Peyer's patch (tissue), 4 donors: ENCODE measurements around the gene CDH4. TPM values are rescaled to one million over a fixed set of nuclear protein-coding genes. Genes with fewer than 3 reads are reported as not detected.

ENCODE experiments used
- DNase-seq, 3 donors: peaks; one replicate each; pipeline ENCODE4 v3.0.0-alpha.2; 2017 to 2019
- H3K27ac ChIP-seq, 4 donors: fragments of 200-600 bp; sonication (generic); one replicate each; pipeline ENCODE4 v1.5.1; 2016 to 2019
- H3K27me3 ChIP-seq, 2 donors: fragments of 200-600 bp; sonication (generic); one replicate each; pipeline ENCODE4 v1.5.1; 2019
- H3K36me3 ChIP-seq, 3 donors: fragments of 200-600 bp; sonication (generic); one replicate each; pipeline ENCODE4 v1.5.1; 2016 to 2019
- H3K4me1 ChIP-seq, 4 donors: fragments of 200-600 bp; sonication (generic); one replicate each; pipeline ENCODE4 v1.5.1; 2016 to 2019
- H3K4me3 ChIP-seq, 4 donors: fragments of 200-600 bp; sonication (generic); 1 replicate in 3 of 4; 2 replicates in 1 of 4; pipeline ENCODE4 v1.5.1; 2016 to 2019; ENCODE audit warnings: mild to moderate bottlenecking in 1 of 4
- H3K9me3 ChIP-seq, 4 donors: fragments of 200-600 bp; sonication (generic); one replicate each; pipeline ENCODE4 v1.5.1; 2016 to 2019; ENCODE audit warnings: mild to moderate bottlenecking in 1 of 4
- POLR2A ChIP-seq, 2 donors: fragments of 450-650 bp; IDR thresholded peaks; one replicate each; pipeline ENCODE4 v1.5.1; 2017; ENCODE audit warnings: antibody characterized with exemption in 2 of 2, mild to moderate bottlenecking in 2 of 2, moderate library complexity in 2 of 2
- total RNA-seq, 4 donors: library from RNA; depleted of rRNA; stranded (reverse); fragments of >200 nt; gene quantifications; one replicate each; pipeline ENCODE4 v1.1.0, GENCODE V29; 2016
- TF ChIP-seq, protein P1 (sequence below), 6 experiments: fragments of 450-650 bp in 4 of 6; fragments of 200-600 bp in 2 of 6; sonication (generic) in 1 of 6; IDR thresholded peaks; one replicate each; pipeline ENCODE4 v1.5.1; 2017 to 2019; ENCODE audit warnings: antibody characterized with exemption in 6 of 6, mild to moderate bottlenecking in 3 of 6, moderate library complexity in 1 of 6

The CDH4 gene
- total RNA-seq, 4 donors from 2014 or later = 0.27 TPM; not detected in 3

DNA sequence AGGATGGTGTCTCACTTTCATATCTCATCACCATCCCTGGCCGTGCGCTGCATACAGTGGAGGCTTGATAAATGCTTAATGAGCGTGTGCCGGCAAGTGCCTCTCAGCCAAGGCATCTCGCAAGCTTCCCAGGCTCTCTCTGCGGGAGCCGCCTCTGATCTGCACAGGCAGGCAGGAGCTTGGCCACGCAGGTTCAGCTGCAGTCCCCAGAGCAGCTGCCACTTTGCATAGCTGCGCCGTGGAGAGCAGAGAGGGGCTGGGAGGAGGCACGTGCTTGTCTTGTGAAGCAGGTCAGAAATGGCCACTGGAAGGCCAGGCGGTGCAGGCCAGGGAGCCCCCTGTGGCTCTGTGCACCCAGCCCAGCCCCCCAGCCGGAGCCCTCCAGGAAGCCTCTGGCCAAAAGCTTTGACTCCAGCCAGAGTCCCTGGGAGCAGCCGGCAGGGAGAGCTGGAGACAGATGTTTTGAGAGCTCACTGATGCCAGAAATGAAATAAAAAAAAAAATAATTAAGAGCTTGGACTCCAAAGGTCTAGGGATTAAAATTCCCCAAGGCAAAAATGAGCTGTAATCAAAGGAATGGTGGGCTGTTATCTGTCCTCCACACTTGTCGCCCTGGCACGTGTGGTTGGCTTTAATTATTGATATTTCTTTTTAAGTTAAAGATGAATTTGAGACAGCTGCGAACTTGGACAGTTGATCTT lies 377.0 kb downstream of the CDH4 start:
- no peaks in the 10 kb centered on the region for H3K9me3 ChIP-seq
- no peaks in the 10 kb centered on the region for H3K27me3 ChIP-seq
- no peaks in the 10 kb centered on the region for H3K36me3 ChIP-seq
- H3K27ac ChIP-seq = no peak overlapping the region
- TF ChIP-seq, protein P1, sequence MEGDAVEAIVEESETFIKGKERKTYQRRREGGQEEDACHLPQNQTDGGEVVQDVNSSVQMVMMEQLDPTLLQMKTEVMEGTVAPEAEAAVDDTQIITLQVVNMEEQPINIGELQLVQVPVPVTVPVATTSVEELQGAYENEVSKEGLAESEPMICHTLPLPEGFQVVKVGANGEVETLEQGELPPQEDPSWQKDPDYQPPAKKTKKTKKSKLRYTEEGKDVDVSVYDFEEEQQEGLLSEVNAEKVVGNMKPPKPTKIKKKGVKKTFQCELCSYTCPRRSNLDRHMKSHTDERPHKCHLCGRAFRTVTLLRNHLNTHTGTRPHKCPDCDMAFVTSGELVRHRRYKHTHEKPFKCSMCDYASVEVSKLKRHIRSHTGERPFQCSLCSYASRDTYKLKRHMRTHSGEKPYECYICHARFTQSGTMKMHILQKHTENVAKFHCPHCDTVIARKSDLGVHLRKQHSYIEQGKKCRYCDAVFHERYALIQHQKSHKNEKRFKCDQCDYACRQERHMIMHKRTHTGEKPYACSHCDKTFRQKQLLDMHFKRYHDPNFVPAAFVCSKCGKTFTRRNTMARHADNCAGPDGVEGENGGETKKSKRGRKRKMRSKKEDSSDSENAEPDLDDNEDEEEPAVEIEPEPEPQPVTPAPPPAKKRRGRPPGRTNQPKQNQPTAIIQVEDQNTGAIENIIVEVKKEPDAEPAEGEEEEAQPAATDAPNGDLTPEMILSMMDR (IDR thresholded peaks at IDR 0.05) = no peak
- no peak for TF ChIP-seq POLR2A (IDR thresholded peaks at IDR 0.05)
- no peak overlapping the region for H3K4me3 ChIP-seq
- no peak for DNase-seq
- no peaks in the 10 kb centered on the region for H3K4me1 ChIP-seq

DNA sequence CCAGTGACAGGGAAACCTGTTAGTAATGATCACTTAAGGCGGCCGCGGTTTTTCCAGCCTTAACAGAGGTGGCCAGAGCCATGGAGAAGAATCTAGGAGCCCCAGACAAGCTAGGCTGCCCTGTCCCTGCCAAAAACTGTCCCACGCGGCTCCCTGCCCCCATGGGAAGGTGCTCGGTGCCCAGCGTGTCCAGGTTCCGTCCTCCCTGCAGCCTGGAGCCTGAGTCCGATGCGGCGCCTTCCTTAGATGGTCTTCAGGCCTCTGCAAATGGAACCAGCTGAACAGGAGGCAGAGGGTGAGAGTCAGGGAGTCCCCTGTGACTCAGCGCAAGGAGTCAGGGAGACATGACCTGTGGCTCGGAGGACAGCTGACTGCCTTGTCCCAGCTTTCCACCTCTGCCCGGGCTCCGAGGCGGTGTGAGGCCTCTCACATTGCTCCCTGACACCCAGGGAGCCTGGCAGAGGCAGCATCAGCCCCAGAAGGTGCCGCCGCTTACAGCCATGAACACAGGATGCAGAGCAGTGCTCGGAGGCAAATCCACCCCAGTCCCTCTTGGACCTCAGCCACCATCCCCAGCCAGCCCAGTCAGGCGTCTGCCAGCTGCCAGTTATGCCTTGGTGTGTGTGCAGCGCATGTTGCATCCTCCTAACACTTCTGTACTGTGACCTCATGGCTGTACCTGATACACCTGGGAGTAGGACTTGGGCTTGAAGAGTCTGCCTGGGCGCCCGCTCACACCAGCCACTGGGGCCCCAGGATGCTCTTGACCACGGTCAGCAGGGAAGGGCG lies 377.7 kb downstream of the CDH4 start:
- no peaks in the 10 kb centered on the region for H3K36me3 ChIP-seq
- no peak for TF ChIP-seq POLR2A (IDR thresholded peaks at IDR 0.05)
- TF ChIP-seq, protein P1 (IDR thresholded peaks at IDR 0.05) = no peak
- no peaks in the 10 kb centered on the region for H3K9me3 ChIP-seq

DNA sequence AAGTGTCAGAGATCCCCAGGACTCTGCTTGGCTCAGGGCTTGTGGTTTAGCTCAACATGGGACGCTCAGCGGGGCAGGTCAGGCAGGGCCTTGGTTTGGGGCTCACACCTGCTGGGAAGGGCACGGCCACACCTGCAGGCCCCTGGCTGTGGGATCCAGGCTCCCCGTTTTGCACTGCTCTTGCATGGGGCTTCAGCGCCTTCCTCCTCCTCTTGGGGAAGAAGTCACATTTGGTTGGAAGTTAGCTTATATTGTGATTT lies 378.3 kb downstream of the CDH4 start:
- no peak overlapping the region for H3K4me3 ChIP-seq
- DNase-seq = no peak
- TF ChIP-seq POLR2A (IDR thresholded peaks at IDR 0.05) = no peak
- TF ChIP-seq, protein P1 (IDR thresholded peaks at IDR 0.05) = no peak
- H3K27ac ChIP-seq = no peak overlapping the region
- H3K9me3 ChIP-seq = no peaks in the 10 kb centered on the region
- H3K27me3 ChIP-seq = no peaks in the 10 kb centered on the region
- H3K36me3 ChIP-seq = no peaks in the 10 kb centered on the region
- H3K4me1 ChIP-seq = no peaks in the 10 kb centered on the region

More for the DNA sequence above, 377.7 kb downstream of the CDH4 start:
- no peaks in the 10 kb centered on the region for H3K27me3 ChIP-seq
- no peaks in the 10 kb centered on the region for H3K4me1 ChIP-seq
- no peak overlapping the region for H3K27ac ChIP-seq
- no peak for DNase-seq
- no peak overlapping the region for H3K4me3 ChIP-seq

DNA sequence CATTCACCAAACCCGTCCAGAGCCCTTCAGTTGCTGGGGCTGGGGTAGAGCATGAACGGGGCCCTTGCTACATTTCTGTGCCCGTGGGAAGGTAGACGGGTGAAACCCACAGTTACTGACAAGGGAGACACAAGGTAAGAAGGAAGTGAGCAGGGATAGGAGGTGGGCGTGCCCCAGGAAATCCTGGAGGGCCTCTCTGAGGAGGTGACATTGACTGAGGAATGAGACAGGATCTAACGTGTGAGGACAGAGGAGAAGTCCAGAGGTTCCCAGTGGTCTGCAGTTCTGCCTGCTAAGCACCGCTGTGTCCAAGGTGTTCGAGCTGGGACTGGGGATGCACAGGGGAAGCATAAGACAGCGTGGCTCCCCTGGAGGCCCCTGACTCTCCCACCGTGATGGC lies 378.8 kb downstream of the CDH4 start:
- Histone ChIP-seq H3K4me1 (no peaks in the 10 kb centered on the region), H3K4me3 (no peak overlapping the region), H3K27ac (no peak overlapping the region), H3K9me3 (no peaks in the 10 kb centered on the region), H3K36me3 (no peaks in the 10 kb centered on the region), H3K27me3 (no peaks in the 10 kb centered on the region)
- DNase-seq = no peak
- TF ChIP-seq, protein P1 (IDR thresholded peaks at IDR 0.05) = no peak
- TF ChIP-seq POLR2A (IDR thresholded peaks at IDR 0.05) = no peak

DNA sequence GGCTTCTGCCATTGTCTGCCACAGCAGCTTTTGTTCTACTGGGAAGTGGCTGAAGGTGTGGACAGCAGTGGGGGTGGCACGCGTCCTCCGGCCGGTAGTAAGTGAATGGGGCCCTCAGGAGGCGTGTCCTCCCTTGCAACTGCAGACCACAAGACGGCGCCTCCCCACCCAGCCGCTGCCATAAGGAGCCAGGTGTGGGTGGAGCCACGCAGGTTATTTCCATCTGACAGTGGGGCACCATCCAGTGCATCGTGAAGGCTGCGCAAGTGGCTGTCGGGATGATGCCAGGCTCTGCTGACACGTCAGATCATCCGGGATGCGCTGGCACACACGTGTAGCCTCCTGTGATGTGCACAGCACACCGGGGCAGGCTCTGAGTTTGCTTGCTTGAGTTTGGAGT lies 379.7 kb downstream of the CDH4 start:
- no peaks in the 10 kb centered on the region for H3K4me1 ChIP-seq
- no peaks in the 10 kb centered on the region for H3K27me3 ChIP-seq
- H3K27ac ChIP-seq = no peak overlapping the region
- no peak overlapping the region for H3K4me3 ChIP-seq
- no peaks in the 10 kb centered on the region for H3K36me3 ChIP-seq
- TF ChIP-seq, protein P1 (IDR thresholded peaks at IDR 0.05) = no peak
- TF ChIP-seq POLR2A (IDR thresholded peaks at IDR 0.05) = no peak
- H3K9me3 ChIP-seq = no peaks in the 10 kb centered on the region
- no peak for DNase-seq
